ENCODE results near the gene CUX1.

DNA sequence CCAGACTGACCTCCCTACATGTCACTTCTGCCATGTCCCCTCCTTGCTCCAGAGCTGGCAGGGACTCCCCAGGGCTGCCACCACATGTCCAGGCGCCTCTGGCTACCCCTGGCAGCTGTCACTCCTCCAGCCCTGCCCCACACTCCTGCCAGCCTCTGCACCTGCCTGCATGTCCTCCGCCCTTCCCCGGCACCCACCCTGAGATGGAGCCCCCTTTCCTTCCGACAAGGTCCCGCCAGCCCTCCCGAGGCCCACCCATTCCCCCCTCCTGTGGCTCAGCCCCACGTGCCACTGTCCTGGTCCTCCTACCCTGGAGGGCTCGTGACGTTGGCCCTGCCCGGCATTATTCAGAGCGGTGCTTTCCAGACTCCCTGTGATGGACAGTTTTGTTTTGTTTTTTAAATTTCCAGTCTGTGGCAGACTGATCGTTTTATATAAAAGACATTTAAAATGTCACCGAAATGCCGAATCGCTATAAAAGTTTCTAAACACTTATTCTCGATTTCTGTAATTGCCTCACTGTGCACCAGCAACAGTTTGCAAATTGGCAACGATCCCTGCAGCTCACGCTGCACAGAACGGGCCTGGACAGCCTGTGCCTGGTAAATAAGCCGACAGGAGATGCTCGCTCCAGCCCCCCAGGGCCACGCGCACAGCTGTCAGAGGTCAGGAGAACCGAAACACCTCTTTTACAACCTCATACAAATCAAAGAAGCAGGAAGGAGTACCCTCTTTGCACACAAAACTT is 358.2 kb downstream of the CUX1 start:
- TF ChIP-seq, protein P1, sequence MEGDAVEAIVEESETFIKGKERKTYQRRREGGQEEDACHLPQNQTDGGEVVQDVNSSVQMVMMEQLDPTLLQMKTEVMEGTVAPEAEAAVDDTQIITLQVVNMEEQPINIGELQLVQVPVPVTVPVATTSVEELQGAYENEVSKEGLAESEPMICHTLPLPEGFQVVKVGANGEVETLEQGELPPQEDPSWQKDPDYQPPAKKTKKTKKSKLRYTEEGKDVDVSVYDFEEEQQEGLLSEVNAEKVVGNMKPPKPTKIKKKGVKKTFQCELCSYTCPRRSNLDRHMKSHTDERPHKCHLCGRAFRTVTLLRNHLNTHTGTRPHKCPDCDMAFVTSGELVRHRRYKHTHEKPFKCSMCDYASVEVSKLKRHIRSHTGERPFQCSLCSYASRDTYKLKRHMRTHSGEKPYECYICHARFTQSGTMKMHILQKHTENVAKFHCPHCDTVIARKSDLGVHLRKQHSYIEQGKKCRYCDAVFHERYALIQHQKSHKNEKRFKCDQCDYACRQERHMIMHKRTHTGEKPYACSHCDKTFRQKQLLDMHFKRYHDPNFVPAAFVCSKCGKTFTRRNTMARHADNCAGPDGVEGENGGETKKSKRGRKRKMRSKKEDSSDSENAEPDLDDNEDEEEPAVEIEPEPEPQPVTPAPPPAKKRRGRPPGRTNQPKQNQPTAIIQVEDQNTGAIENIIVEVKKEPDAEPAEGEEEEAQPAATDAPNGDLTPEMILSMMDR (conservative IDR thresholded peaks at IDR 0.05; ENCODE audit: low read depth, low read length), result no peak
- no peak for TF ChIP-seq EZH2phosphoT487 (IDR thresholded peaks at IDR 0.05; ENCODE audit: borderline replicate concordance, low read length)
